ENCODE results near the gene ZMIZ1. TPM values are rescaled to one million over a fixed set of nuclear protein-coding genes. Genes with fewer than 3 reads are reported as not detected.
A peak's percentile ranks its signal among the peaks of the same experiment; 100 is the strongest.

Gene ZMIZ1
- total and polyA plus RNA-seq, 4 donors = 3.9 to 19.1 (median 9.8) TPM

DNA sequence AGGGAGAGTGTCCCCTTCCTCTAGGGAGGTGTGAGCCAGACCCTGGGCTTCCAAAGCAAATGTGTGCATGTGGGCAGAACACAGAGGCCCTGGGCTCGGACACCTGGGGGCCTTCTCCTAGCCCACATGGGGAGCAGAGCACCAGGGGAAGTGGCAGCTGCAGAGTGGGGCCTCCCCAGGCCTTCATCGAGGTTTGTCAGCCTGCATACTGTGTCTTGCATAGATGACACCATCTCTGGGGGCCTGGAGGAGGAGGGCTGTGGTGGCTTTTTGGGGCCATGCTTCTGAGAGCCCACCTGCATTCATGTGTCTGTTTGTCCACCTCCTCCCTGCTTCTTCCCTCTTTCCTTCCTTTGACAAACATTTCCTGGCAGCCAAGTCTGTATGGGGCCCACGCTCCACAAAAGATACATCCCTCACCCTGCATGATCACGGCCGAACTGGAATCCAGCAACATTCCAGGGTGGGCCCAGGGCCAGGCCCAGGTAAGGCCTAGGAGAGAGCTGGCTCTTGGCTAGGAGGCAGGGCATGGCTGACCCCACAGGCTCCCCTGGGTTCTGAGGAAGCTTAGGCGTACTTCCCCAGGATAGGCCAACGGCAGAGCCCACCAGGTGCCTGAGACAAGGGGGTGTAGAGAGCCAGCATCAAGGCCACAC, 79.2 kb downstream of the ZMIZ1 start:
- no peak overlapping the region for H3K9ac ChIP-seq (ENCODE audit: low read depth in 1 of 2, low read length in 2 of 2)
- TF ChIP-seq, protein P1, sequence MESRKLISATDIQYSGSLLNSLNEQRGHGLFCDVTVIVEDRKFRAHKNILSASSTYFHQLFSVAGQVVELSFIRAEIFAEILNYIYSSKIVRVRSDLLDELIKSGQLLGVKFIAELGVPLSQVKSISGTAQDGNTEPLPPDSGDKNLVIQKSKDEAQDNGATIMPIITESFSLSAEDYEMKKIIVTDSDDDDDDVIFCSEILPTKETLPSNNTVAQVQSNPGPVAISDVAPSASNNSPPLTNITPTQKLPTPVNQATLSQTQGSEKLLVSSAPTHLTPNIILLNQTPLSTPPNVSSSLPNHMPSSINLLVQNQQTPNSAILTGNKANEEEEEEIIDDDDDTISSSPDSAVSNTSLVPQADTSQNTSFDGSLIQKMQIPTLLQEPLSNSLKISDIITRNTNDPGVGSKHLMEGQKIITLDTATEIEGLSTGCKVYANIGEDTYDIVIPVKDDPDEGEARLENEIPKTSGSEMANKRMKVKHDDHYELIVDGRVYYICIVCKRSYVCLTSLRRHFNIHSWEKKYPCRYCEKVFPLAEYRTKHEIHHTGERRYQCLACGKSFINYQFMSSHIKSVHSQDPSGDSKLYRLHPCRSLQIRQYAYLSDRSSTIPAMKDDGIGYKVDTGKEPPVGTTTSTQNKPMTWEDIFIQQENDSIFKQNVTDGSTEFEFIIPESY (IDR thresholded peaks at IDR 0.05) = no peak
- TF ChIP-seq FOXA2 (IDR thresholded peaks at IDR 0.05) (no peak), RXRA (IDR thresholded peaks at IDR 0.05) (no peak), YY1 (IDR thresholded peaks at IDR 0.05) (no peak), EGR1 (IDR thresholded peaks at IDR 0.05; ENCODE audit: low read depth in 2 of 2) (no peak), HNF4G (IDR thresholded peaks at IDR 0.05) (no peak), JUND (IDR thresholded peaks at IDR 0.05) (no peak)
- TF ChIP-seq, protein P2, sequence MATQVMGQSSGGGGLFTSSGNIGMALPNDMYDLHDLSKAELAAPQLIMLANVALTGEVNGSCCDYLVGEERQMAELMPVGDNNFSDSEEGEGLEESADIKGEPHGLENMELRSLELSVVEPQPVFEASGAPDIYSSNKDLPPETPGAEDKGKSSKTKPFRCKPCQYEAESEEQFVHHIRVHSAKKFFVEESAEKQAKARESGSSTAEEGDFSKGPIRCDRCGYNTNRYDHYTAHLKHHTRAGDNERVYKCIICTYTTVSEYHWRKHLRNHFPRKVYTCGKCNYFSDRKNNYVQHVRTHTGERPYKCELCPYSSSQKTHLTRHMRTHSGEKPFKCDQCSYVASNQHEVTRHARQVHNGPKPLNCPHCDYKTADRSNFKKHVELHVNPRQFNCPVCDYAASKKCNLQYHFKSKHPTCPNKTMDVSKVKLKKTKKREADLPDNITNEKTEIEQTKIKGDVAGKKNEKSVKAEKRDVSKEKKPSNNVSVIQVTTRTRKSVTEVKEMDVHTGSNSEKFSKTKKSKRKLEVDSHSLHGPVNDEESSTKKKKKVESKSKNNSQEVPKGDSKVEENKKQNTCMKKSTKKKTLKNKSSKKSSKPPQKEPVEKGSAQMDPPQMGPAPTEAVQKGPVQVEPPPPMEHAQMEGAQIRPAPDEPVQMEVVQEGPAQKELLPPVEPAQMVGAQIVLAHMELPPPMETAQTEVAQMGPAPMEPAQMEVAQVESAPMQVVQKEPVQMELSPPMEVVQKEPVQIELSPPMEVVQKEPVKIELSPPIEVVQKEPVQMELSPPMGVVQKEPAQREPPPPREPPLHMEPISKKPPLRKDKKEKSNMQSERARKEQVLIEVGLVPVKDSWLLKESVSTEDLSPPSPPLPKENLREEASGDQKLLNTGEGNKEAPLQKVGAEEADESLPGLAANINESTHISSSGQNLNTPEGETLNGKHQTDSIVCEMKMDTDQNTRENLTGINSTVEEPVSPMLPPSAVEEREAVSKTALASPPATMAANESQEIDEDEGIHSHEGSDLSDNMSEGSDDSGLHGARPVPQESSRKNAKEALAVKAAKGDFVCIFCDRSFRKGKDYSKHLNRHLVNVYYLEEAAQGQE (IDR thresholded peaks at IDR 0.05) = no peak
- TF ChIP-seq, protein P3, sequence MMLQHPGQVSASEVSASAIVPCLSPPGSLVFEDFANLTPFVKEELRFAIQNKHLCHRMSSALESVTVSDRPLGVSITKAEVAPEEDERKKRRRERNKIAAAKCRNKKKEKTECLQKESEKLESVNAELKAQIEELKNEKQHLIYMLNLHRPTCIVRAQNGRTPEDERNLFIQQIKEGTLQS (IDR thresholded peaks at IDR 0.05) = no peak
- TF ChIP-seq, protein P4, sequence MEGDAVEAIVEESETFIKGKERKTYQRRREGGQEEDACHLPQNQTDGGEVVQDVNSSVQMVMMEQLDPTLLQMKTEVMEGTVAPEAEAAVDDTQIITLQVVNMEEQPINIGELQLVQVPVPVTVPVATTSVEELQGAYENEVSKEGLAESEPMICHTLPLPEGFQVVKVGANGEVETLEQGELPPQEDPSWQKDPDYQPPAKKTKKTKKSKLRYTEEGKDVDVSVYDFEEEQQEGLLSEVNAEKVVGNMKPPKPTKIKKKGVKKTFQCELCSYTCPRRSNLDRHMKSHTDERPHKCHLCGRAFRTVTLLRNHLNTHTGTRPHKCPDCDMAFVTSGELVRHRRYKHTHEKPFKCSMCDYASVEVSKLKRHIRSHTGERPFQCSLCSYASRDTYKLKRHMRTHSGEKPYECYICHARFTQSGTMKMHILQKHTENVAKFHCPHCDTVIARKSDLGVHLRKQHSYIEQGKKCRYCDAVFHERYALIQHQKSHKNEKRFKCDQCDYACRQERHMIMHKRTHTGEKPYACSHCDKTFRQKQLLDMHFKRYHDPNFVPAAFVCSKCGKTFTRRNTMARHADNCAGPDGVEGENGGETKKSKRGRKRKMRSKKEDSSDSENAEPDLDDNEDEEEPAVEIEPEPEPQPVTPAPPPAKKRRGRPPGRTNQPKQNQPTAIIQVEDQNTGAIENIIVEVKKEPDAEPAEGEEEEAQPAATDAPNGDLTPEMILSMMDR (IDR thresholded peaks at IDR 0.05; ENCODE audit: low read depth, low read length, missing input control) = no peak
- H3K27me3 ChIP-seq (ENCODE audit: control insufficient read depth in 4 of 4, insufficient read depth in 4 of 4, low read length in 3 of 4) = no peaks in the 10 kb centered on the region
- 69% methylated on average over 7 of the region's 7 CpGs for WGBS
- peak overlapping the region; percentile 53 to 83 for H3K27ac ChIP-seq (ENCODE audit: low read depth in 1 of 2, low read length in 2 of 2)
- H3K9me3 ChIP-seq (ENCODE audit: control insufficient read depth in 4 of 4, low read length in 3 of 4) = no peaks in the 10 kb centered on the region
- no peak overlapping the region for H3K4me3 ChIP-seq (ENCODE audit: low read depth in 1 of 3, low read length in 3 of 3)
- H3K4me1 ChIP-seq (ENCODE audit: control insufficient read depth in 4 of 4, insufficient read depth in 4 of 4, low read length in 3 of 4) = peaks cover 32 to 59% (median 49%) of the 10 kb centered on the region in 4 donors
- H3K36me3 ChIP-seq (ENCODE audit: control insufficient read depth in 4 of 4, insufficient read depth in 3 of 4, low read depth in 1 of 4, low read length in 3 of 4) = no peaks in the 10 kb centered on the region
- no peak for DNase-seq (ENCODE audit: low spot score)

DNA sequence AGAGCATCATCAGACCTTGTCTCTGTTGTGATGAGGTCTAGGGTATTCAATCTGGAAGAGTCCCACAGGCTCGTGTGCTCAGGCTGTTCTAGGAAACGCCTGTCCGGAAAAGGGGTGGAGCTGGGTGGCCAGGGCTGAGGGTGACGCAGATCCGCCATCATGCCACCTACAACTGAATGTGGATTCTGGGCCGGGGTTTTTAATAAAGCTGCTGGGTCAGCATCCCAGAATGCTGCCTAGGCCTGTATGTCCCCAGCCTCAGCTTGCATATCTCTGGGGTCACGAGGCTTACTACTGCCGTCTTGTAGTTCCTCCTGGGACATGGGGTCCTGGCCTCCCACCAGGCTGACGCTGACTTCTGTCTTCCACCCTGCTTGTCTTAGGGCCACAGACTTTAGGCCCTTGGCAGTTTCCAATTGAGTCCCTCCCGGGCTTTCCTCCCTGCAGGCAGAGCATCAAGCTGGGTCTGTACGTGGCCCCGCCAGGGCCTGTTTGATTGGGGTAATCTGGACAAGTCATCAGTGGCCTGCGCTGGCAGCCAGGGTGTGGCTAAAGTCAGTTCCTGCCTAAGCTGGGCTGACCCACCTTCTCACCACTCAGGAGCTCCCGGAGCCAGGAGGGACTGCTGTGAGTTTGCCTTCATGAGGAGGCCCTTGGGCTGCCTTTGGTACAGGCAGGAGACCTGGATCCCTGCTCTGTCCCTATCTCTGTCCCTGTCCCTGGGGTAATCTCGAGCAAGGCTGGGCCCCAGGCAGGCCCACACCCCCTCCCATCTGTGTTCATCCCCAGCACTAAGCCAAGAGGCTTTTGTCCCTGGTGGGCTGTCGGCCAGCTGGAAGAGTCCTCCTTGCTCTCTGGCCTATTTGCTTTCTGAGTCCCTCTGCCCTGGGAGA, 79.9 kb downstream of the ZMIZ1 start:
- H3K27me3 ChIP-seq (ENCODE audit: control insufficient read depth in 4 of 4, insufficient read depth in 4 of 4, low read length in 3 of 4) = no peaks in the 10 kb centered on the region
- no peak overlapping the region for H3K4me3 ChIP-seq (ENCODE audit: low read depth in 1 of 3, low read length in 3 of 3)
- peak overlapping the region in 1 of 2 donors; percentile 4 for H3K9ac ChIP-seq (ENCODE audit: low read depth in 1 of 2, low read length in 2 of 2)
- WGBS = 55% methylated on average over 16 of the region's 16 CpGs
- peak; percentile 47 for DNase-seq (ENCODE audit: low spot score)
- H3K4me1 ChIP-seq (ENCODE audit: control insufficient read depth in 4 of 4, insufficient read depth in 4 of 4, low read length in 3 of 4) = peaks cover 35 to 64% (median 54%) of the 10 kb centered on the region in 4 donors
- H3K36me3 ChIP-seq (ENCODE audit: control insufficient read depth in 4 of 4, insufficient read depth in 3 of 4, low read depth in 1 of 4, low read length in 3 of 4) = no peaks in the 10 kb centered on the region
- H3K9me3 ChIP-seq (ENCODE audit: control insufficient read depth in 4 of 4, low read length in 3 of 4) = no peaks in the 10 kb centered on the region
- H3K27ac ChIP-seq (ENCODE audit: low read depth in 1 of 2, low read length in 2 of 2) = peak overlapping the region; percentile 53 to 83
- TF ChIP-seq JUND (IDR thresholded peaks at IDR 0.05) (no peak), RAD21 (IDR thresholded peaks at IDR 0.05) (peak in 1 of 2 donors; percentile 39), FOXA2 (IDR thresholded peaks at IDR 0.05) (no peak), HNF4A (conservative IDR thresholded peaks at IDR 0.05) (peak; percentile 26 to 55), YY1 (IDR thresholded peaks at IDR 0.05) (peak; percentile 26), SP1 (IDR thresholded peaks at IDR 0.05) (peak; percentile 45), FOXA1 (IDR thresholded peaks at IDR 0.05) (no peak), GABPA (IDR thresholded peaks at IDR 0.05 in 1 of 2, conservative IDR thresholded peaks at IDR 0.05 in 1 of 2) (no peak)
- TF ChIP-seq, protein P1 (IDR thresholded peaks at IDR 0.05) = no peak
- TF ChIP-seq, protein P2 (IDR thresholded peaks at IDR 0.05) = no peak
